HG03060 (cell line): Measurements from ENCODE around the gene VN1R5.

ENCODE experiments used
- ATAC-seq: cut with Tn5 transposase; IDR thresholded peaks from one replicate; pipeline ENCODE4 v1.9.1; 2021; ENCODE audit warnings: low read depth, moderate number of reproducible peaks; ENCODE audit not compliant: unreplicated experiment

Gene VN1R5

GRCh38 chr1:247299723-247300381, 44.0 kb downstream of the VN1R5 start:
- ATAC-seq = no peak

GRCh38 chr1:247300491-247301175, 44.8 kb downstream of the VN1R5 start:
- no peak for ATAC-seq

- ATAC-seq = no peak
These were observed 45.3 kb downstream of the VN1R5 start for GRCh38 chr1:247301176-247301540.

- ATAC-seq = no peak
These were observed 47.3 kb downstream of the VN1R5 start for GRCh38 chr1:247303216-247303615.

GRCh38 chr1:247304031-247304430, 48.2 kb downstream of the VN1R5 start:
- no peak for ATAC-seq
